Hematopoietic multipotent progenitor cell treated with erythropoietin and hydrocortisone succinate and interleukin-3 and kit ligand, for 15 days (in vitro differentiated cells): ENCODE measurements around the gene CXCL17.
"Not testable (repeated sequence)": the region's sequence is repeated elsewhere in the genome, so short reads cannot be mapped to it uniquely, and the experiment has no call there.

Source experiments
- DNase-seq: peaks from one replicate; pipeline ENCODE4 v3.0.0-alpha.2; 2015; ENCODE audit warnings: low spot score

CXCL17 gene

GRCh38 chr19:42465827-42466280, 23.1 kb upstream of the CXCL17 start:
- DNase-seq, result no peak

DNA sequence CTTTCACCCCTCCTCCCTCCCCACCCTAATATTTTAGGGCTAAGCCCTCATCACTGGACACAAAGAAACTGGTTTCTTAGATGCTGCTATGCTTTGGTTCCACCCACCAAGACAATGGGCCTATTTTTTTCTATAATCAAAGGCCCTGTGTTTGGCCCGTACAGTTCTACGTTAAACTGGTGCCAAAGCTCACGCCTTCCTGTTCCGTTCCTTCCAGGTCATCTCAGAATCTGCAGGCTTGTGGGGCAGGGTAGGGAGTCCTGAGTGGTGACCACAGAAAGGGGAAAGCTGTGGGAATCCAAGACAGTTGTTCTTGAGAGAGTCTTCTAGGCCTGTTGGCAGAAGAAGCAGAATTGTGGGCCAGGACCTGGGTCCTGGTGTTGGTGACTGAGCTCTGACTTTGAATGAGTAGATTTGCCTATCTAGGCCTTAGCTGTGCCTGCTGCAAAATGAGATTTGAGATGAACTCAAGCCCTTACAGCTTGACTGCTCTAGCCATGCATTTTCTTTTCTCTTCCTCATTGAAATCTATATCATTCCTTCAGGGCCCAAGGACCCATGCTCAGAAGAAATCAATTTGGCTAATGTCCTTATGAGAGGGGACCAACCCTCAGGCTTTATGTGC, 19.1 kb upstream of the CXCL17 start:
- DNase-seq, result no peak

- not testable (repeated sequence) for DNase-seq
Observed at GRCh38 chr19:42461231-42461630, 18.5 kb upstream of the CXCL17 start.

GRCh38 chr19:42459926-42460325, 17.2 kb upstream of the CXCL17 start:
- DNase-seq, result no peak

GRCh38 chr19:42455621-42456081, 12.9 kb upstream of the CXCL17 start:
- no peak for DNase-seq

- DNase-seq, result no peak
Observed at GRCh38 chr19:42455086-42455485, 12.3 kb upstream of the CXCL17 start.

- DNase-seq, result no peak
Observed at GRCh38 chr19:42452590-42452989, 9.8 kb upstream of the CXCL17 start.

- peak; percentile 78 for DNase-seq
Observed at GRCh38 chr19:42450314-42450934, 7.7 kb upstream of the CXCL17 start.

DNA sequence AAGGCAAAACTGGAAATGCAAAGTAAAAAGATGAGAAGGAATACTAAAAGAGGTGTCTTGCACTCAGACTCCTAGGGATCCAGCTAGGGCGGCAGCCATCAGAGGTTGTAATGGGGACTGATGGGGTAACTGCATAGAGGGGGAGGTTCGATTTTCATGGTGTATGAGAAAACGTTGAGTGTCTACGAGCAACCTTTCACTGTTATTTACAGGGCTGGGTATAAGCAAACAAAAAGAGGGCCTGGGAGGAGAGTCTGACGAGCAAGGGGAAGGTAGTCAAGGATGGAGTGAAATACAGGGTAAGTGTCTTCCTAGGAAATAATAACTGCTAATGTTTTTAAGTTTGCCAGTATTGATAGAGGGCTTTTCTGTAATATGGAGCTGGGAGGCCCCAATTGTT, 5.6 kb upstream of the CXCL17 start:
- DNase-seq, result not testable (repeated sequence)

DNA sequence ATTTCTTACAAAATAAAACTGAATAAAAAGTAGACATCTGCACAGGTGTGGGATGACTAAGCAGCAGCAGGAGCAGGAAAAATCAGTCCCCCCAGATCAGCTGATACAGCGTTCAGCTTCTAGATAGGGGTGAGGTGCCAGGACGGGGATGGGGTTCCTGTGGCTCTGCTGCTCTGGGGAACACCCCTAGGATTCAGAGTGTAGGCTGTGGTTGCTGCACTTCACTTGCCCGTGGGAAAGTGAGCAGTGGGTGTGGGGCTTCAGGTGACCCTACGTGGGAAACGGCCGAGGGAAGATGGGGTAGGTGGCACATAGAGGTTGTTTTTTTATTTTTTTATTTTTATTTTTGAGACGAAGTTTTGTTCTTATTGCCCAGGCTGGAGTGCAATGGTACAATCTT, 3.2 kb upstream of the CXCL17 start:
- no peak for DNase-seq

- no peak for DNase-seq
Observed at GRCh38 chr19:42443944-42444398, 1.2 kb upstream of the CXCL17 start.

DNA sequence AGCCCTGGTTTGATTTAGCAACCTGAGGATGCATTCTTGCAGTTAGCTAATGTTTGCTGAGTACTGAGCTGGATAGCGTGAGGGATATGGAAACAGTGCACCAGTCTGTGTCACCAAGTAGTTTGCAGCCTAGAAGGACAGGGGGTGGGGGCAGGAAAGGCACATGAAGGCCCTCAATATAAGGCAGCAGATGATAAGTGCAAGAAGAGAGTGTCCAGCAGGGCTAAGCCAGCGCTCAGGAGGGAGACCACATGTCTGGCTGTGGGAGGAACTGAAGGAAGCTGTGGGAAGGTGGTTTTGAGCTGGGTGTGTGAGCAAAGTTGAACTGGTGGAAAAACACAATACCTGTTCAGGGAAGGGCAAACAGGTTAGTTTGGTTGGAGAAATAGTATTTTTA, 1.7 kb downstream of the CXCL17 start:
- no peak for DNase-seq

GRCh38 chr19:42440357-42441048, 2.2 kb downstream of the CXCL17 start:
- peak; percentile 76 for DNase-seq

DNA sequence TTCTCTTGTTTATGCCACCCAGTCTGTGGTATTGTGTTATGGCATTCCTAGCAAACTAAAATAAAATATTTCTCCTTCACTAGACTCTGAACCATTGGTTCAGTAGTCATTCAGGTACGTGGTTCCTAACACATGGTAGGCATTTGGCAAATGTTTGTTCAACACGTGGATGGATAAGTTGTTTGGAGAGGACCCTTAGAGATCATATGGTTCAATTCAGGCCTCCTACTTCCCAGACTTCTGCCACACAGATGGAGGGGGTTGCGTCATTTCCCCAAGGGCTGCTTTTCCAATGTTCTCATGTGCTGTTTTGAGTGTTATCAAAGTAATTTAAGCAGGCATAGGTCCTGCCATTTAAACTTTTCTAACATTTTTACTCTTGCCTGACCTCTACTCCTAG, 6.7 kb downstream of the CXCL17 start:
- DNase-seq, result no peak

DNA sequence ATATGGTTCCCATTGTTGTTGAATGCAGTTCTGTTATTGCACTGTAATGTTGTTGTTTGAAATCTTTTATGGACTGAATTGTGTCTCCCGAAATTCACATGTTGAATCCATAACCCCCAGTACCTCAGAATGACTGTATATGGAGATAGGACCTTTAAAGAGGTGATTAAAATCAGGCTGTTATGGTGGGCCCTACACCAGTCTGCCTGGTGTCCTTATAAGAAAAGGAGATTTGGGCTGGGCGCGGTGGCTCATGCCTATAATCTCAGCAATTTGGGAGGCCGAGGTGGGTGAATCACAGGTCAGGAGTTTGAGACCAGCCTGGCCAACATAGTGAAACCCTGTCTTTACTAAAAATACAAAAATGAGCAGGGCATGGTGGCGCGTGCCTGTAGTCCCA, 7.4 kb downstream of the CXCL17 start:
- DNase-seq, result no peak

DNA sequence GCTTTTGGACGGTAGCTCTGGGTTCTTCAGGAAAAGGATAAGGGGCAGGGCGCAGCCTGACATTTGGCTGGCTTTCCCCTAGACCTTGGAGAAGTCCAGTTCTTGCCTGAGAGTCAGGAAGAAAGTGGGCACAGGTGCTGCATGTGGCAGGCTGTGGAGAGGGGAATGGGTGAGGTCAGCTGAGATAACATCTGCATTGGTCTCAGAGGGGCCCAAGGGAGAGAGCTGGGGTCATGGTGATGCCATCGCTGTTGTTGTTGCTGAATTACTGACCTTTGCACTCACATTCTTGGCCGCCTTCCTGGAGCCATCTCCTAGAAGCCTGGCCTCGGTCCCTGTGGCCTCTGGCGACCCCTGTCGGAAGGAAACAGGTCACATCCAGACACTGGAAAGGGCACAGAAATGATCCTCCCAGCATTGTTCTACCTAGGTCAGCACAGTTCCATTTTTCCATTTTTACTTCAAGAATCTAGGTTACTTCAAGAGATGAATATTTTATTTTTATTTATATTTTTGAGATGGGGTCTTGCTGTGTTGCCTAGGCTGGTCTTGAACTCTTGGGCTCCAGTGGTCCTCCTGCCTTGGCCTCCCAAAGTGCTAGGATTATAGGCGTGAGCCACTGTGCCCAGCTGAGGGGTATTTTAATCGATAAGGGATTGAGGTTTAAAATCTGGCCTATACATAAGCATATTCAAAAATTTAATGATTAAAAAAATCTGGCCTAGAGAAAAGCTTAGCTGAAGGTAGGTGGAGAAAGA, 9.1 kb downstream of the CXCL17 start:
- peak; percentile 63 for DNase-seq

GRCh38 chr19:42431486-42431885, 11.3 kb downstream of the CXCL17 start:
- no peak for DNase-seq

DNA sequence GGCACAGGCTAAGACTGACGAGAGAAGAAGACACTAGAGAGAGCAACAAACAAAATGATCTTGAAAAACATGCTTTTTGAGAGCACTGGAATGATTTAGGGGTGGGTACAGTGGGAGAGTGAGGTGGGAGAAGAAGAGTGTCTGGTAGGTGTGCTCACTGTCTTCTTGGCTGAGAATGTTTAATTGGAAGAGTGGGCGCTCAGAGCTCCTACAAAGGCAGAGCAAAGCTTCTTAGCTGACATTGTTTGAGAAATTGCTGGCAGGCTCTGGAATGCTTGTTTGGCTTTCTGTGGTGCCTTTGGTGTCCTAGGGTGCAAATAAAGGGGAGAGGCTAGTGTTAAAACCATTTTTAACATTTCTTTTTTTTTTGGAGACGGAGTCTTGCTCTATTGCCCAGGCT, 14.1 kb downstream of the CXCL17 start:
- no peak for DNase-seq

- no peak for DNase-seq
Observed at GRCh38 chr19:42427313-42427712, 15.4 kb downstream of the CXCL17 start, which contains the start of gene LIPE. TSS of gene LIPE (minus strand) at chr19:42427388. CDS start at chr19:42427149, 239 bp downstream.

GRCh38 chr19:42426643-42427042, 16.1 kb downstream of the CXCL17 start:
- DNase-seq, result no peak

DNA sequence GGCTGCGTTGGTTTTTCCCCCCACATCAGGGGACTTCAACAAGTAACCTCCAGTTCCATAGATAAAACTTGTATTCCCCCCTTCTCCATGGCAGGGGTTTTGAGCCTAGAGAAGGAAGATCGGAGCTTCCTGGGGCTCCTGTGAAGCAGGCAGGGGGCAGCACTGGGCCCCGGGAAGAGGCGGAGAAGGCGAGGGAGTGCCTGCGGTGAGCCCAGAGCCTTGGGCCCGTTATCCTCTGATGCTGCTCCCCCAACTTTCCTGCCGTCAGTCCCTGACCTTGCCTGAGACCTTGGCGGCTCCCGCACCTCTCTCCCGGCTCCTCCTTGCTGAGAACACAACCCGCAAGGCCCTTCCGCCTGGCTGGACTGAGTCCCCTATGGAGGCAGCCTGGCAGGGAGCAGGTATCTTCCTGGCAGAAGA, 18.0 kb downstream of the CXCL17 start:
- no peak for DNase-seq

- no peak for DNase-seq
Observed at GRCh38 chr19:42424345-42424707, 18.4 kb downstream of the CXCL17 start.
